SIG-M5 treated with dmso at 0.1 percent for 504 hours (cell line): Measurements from ENCODE around the gene PARN.
A peak's percentile ranks its signal among the peaks of the same experiment; 100 is the strongest.

Experiments
- DNase-seq: peaks from one replicate; lab custom pipeline; 2025; ENCODE audit not compliant: unreplicated experiment; lab: John Stamatoyannopoulos, UW

The PARN gene

GRCh38 chr16:14530046-14530445 is 100.0 kb downstream of the PARN start:
- DNase-seq, result no peak

GRCh38 chr16:14529010-14529669 is 100.9 kb downstream of the PARN start:
- peak; percentile 75 for DNase-seq

DNA sequence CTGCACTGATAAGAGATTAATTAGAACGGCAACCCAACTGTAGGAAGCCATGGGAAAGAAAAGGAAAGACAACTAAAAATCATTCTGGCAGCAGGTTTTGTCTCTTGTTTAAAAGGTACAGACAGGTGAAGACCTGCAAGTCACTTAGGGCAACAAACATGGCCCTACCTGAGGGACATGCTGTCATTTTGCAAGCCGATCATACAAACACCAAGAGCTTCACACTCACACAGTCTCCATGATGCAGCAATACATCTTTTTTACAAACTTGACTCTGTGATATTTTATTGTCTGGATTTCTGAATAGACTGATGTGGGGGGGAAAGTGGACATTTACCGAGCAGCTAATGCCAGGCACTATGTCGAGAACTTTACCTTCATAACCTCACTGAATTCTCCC is 101.8 kb downstream of the PARN start:
- no peak for DNase-seq

DNA sequence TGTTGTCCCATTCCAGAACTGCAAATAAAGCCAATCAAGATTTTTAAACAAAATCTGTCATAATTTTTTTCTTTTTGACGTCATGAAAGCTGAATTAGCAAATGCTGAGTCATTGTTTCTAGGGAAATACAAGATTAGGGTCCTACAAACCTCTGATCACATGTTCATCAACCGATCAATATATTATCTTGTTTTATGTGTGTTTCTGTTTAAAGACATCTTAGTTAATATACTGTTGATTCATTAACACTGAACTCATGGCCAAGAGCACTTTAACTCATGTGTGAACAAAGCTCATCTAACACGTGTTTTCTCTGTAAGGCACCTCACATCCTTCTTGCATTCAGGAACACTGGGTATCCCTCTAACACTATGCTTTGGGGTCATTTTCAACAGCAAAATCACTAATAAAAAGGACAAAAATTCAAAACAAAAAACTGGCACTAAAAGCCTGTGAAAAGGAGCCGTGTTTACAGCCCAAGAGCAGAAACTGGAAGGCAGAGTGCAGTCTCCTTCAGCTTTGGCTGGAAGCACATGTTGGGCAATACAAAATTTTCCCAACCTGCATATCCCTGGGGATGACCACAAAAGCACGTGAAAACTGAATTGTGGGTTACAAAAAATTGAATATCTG is 102.5 kb downstream of the PARN start:
- no peak for DNase-seq

- DNase-seq, result no peak
Observed at GRCh38 chr16:14525596-14525995, 104.5 kb downstream of the PARN start.

DNA sequence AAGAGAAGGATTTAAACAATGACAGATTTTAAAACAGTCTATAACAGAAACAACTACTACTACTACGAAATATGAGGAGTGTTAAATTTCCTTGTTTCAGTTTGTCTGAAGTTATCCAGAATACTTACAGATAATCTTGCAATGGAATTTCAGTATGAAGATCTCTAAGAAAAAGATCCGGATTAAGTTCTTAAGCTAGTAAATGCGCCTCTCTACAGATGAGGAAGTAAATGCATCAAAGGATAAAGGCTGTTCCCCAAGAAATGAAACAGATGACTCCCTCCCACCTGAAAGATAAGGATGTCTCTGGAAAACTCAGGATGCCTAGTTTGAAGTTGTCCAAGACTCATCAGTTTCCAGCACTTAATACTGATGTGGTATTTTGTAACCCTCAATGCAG is 105.1 kb downstream of the PARN start:
- DNase-seq, result no peak

DNA sequence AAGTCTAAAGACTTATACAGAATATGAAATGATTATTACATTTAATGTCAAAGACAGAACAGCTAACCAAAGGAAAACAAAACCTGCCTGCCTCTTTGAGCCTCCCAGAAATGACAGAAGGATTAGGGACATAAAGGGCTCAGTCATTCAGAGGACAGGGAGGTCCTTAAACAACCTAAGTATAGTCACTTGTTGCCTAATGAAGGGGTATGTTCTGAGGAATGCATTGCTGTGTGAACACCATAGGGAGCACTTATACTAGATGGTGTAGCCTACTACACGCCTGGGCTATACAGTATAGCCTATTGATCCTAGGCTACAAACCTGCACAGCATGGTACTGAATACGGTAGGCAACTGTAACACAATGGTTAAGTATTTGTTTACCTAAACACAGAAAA is 106.4 kb downstream of the PARN start:
- DNase-seq, result no peak

DNA sequence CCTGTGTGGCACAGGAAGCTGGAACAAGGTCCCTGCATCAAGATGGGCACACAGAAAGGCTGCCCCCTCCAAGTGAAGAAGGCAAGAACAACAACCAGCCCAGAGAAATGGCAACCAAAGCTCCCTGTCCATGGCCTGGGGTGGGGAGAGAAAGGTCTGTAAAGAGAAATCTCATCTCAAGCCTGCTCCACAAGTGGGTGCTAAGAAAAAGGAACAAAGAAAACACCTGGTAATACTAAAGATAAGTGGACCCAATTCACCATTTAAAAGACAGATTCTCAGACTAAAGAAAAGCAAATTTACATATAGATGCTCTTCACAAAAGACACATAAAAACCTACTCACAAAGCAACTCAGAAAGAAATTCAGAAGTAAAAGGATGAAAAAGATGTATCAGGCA is 107.4 kb downstream of the PARN start:
- DNase-seq, result no peak

DNA sequence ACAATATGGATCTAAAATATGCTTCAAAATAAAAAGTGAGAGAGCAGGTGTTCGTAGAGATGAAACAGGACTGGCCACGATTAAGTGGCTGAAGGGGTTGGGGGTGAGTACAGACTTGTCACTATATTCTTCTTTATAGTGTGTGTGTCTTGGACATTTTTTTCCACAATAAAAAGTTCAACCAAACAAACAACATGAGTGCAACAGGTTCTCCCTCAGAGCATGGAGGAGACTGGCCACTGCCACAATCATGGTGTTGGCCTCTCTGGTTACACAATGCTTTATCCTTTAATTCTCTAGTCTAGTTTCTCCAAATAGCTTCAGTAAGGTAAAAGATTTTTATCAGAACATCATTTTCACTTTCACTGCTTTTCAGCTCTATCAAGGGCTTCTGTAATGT is 109.3 kb downstream of the PARN start:
- no peak for DNase-seq

GRCh38 chr16:14514967-14515366 is 115.1 kb downstream of the PARN start:
- no peak for DNase-seq

- DNase-seq, result no peak
Observed at GRCh38 chr16:14513389-14514107, 116.5 kb downstream of the PARN start.

DNA sequence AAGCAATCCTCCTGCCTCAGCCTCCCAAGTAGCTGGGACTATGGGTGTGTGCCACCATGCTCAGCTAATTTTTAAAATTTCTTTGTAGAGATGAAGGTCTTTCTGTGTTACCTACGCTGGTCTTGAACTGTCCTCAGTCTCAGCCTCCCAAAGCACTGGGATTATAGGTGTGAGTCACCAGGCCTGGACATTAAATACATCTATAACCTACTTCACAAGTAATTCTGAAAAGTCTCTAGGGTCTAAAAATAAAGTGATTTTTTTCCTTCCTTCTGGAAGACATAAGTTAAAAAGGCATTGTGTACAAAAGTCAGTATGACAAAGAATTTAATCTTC is 118.3 kb downstream of the PARN start:
- no peak for DNase-seq

DNA sequence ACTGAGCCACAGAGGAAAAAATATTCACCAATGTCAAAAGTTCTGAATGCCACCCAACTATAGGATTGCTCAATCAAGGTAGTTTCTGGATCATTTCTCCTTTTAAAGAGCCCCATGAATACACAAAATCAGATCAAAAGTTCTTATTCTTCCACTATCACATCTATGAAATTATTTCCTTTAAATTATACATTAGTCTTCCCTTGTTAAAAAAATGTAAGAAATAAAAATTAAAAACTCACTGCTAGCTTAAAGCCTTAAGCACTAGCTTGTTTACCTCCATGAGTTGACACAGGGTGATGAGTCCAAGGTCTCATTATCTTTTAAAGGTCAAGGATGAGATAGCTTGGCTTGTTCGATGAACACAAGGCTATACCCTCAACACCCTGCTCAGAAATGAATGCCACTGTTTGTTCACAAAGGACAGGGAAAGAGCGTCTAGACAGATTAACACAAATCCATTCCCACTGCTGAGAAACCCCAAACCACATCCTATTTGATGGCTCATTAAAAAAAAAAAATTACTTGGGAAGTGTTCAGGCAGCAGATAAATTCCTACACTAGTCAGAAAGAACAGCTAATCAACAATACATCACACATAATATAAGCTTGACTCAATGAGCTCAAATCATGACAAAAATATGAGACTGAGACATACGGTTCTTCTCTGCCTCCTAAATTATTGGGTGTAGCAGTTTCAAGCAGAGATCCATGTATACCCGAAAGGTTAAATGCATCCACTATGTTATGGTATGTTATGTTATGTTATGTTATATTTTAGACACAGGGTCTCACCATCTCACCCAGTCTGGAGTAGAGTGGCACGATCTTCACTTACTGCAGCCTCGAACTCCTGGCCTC is 118.9 kb downstream of the PARN start:
- DNase-seq, result no peak

DNA sequence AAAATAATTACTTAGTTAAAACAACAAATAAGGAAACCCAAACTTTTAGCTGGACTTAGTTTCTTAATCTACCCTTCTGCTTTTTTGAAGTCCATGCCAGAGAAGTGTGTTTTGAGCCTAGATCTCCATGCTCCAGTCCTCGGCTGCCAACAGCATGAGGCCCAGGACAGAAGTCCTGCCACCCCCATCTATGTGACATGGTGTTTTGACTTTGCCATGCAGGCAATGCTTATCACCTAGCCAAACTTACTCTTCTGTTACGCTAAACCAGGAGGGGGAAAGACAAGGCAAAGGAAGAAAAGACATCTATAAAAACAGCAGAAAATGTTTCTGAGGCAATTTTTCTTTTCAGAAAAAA is 119.5 kb downstream of the PARN start:
- DNase-seq, result no peak

DNA sequence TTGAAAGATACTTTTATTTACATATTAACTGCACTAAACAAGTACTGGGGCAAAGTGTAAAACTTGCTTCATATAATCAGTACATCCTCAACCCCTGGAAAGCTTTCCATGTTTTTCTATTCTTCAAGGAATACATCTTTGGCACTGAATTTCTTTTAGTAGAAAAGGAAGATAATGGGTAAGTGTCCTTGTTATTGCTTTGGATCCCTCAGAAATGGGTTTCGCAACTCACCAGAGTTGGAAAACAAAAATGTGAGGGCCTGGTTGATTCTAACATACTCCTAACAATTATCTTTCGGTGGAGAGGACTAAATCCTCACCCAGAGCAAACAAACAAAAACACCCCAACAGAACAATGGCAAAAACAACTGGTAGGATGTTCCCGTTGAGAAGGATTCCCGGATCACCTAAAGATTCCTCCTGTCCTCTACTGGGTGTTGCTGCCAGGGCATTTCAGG is 120.4 kb downstream of the PARN start:
- no peak for DNase-seq

DNA sequence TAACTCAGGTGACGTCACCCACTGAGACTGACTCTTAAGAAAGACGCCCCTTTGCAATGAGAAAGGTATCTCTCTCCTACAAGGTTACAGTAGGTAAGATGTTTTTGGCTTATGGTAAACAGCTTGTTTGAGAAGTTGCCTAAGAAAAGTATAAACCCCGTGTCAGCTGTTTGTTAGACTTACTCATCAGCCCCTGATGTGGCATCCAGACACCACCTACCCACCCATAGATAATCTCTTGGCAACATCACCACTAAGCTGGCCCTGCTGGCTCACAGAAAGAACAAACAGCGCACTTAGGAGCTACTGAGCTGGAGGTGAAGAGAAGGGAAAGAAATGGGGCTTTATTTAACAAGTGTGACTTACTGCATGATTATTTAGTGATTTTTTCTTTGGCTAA is 121.0 kb downstream of the PARN start:
- DNase-seq, result no peak

- DNase-seq, result no peak
Observed at GRCh38 chr16:14505846-14506245, 124.2 kb downstream of the PARN start.

GRCh38 chr16:14502932-14503741 is 126.9 kb downstream of the PARN start:
- DNase-seq, result no peak

DNA sequence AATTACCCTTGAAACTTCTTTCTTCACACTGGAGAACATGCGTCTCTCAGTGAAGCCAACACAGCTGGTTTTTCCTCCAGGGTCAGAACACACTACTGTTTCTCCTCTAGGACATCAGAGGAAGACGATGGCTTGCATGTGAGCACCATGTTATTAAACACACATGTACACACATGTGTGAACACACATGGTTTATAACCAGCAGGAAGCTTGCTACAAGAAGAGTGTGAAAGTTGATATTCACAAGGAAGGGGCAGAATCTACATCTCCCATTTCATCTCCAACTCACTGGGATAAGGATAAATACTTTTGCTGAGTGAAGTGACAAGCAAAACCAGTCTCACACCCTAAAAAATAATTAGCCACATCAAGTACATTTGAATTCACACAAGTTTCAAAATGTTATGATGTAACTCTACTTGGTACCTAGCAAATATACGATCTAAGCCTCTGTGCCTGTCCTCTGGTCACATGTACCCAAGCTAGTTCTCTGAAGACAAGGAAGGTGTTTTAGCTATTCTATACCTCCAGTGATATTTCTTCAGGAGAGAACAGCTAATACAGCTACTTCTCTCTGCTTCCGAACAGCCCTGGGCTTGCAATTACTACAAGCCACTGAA is 127.7 kb downstream of the PARN start:
- DNase-seq, result no peak
